ENCODE measurements around the gene EHD1. TPM values are rescaled to one million over a fixed set of nuclear protein-coding genes. Genes with fewer than 3 reads are reported as not detected.

EHD1 gene
- total RNA-seq, 1 experiment from 2014 or later, result 340 TPM

DNA sequence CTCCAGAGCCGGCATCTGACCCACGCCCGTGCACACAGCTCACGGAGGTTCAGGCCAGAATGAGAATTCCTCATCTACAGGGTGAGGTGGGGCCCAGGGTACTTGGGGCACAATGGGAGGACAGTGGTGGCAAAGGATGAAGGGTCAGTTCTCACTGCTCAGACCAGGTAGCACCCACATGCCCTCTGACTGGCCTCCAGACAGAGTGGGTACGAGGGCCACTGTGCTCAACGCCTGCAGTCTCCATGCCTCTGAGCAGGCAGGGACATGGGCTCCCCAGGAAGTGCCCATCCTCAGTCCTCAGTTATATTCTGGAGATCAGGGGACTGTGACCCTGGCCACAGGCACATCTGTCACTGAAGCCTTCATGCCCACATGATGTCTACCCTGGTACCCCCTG lies 20.9 kb downstream of the EHD1 start:
- peaks cover 78% of the 10 kb centered on the region for H3K79me2 ChIP-seq (ENCODE audit: low read length)
- intact Hi-C loops (cut with micrococcal nuclease), result no loop called here
- no peak overlapping the region for H2AFZ ChIP-seq (ENCODE audit: low read length)
- no peaks in the 10 kb centered on the region for H4K20me1 ChIP-seq (ENCODE audit: low read length)
- H3K4me2 ChIP-seq (ENCODE audit: low read length), result no peak overlapping the region
- ATAC-seq (no peak), DNase-seq (no peak)
- no peak overlapping the region for H3K4me3 ChIP-seq (ENCODE audit: low read length)
- H3K9ac ChIP-seq (ENCODE audit: low read length), result no peak overlapping the region
- H3K4me1 ChIP-seq (ENCODE audit: insufficient read depth, low read length), result peaks cover 67% of the 10 kb centered on the region
- no peaks in the 10 kb centered on the region for H3K9me2 ChIP-seq (replicated peaks; ENCODE audit: low read length)
- no peak for TF ChIP-seq EZH2 (IDR thresholded peaks at IDR 0.05; ENCODE audit: low read length, unreplicated experiment)
- TF ChIP-seq EZH2phosphoT487 (IDR thresholded peaks at IDR 0.05; ENCODE audit: borderline replicate concordance, low read length), result no peak
- TF ChIP-seq, protein P1, sequence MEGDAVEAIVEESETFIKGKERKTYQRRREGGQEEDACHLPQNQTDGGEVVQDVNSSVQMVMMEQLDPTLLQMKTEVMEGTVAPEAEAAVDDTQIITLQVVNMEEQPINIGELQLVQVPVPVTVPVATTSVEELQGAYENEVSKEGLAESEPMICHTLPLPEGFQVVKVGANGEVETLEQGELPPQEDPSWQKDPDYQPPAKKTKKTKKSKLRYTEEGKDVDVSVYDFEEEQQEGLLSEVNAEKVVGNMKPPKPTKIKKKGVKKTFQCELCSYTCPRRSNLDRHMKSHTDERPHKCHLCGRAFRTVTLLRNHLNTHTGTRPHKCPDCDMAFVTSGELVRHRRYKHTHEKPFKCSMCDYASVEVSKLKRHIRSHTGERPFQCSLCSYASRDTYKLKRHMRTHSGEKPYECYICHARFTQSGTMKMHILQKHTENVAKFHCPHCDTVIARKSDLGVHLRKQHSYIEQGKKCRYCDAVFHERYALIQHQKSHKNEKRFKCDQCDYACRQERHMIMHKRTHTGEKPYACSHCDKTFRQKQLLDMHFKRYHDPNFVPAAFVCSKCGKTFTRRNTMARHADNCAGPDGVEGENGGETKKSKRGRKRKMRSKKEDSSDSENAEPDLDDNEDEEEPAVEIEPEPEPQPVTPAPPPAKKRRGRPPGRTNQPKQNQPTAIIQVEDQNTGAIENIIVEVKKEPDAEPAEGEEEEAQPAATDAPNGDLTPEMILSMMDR (conservative IDR thresholded peaks at IDR 0.05; ENCODE audit: low read depth, low read length), result no peak
- H3K27me3 ChIP-seq (ENCODE audit: low read length), result no peaks in the 10 kb centered on the region
- peaks cover 4% of the 10 kb centered on the region for H3F3A ChIP-seq (ENCODE audit: low read length, unreplicated experiment)
- CTCF ChIA-PET, result interaction anchor here (0.8 kb wide), 1 partner anchor 20 kb away, joined by 4 read pairs; no protein-coding TSS in a partner anchor
- H3K27ac ChIP-seq (ENCODE audit: low read length), result peak overlapping the region; percentile 96
- H3K9me3 ChIP-seq (ENCODE audit: low read length), result no peaks in the 10 kb centered on the region
- H3K36me3 ChIP-seq (ENCODE audit: low read depth, low read length), result peaks cover 58% of the 10 kb centered on the region
- POLR2A ChIA-PET (ENCODE audit: unreplicated experiment), result interaction anchor here (1.0 kb wide), 1 partner anchor 11 kb away, joined by 12 read pairs; no protein-coding TSS in a partner anchor
- BruUV-seq (replicated peaks), result no TSS peak

DNA sequence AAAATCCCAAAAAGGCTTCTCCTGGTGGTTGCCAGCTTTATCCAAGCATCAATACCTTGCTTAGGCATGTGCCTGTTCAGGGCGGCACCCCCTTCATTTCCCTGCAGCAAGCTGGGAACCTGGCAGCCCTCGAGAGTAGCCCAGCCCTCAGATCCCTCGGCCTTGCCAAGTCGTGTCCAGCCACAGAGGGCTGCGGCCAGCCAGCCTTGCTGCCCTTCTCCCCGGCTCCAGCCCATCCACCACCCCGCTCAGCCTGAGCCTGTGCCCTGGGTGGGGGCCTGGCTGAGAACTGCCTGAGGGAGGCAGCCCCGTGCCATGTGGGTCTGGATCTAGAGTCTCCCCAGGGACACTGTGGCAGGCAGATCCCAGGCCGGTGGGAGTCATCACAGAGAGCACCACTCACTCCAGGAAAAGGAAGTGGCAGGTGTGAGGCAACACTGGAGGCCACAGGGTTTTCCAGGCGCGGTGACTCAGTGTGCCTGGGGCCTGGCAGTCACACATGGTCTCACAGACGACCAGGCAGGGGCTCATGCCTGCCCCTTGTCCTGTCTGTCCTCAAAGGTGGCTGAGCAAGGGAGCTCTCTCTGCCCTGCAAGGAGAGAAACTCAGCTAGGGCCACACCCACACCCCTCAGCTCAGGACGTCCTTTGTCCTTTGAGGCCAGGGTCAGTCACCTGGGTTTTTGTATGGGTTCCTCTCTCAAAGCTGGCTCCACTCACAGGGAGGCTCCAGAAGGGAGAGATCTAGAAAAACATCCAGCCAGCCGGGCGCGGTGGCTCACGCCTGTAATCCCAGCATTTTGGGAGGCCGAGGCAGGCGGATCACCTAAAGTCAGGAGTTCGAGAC lies 21.8 kb downstream of the EHD1 start:
- Histone ChIP-seq H3K36me3 (ENCODE audit: low read depth, low read length) (peaks cover 56% of the 10 kb centered on the region), H3K27ac (ENCODE audit: low read length) (peak overlapping the region; percentile 96), H4K20me1 (ENCODE audit: low read length) (no peaks in the 10 kb centered on the region), H3K9ac (ENCODE audit: low read length) (peak overlapping the region; percentile 73), H3K4me2 (ENCODE audit: low read length) (peak overlapping the region; percentile 47), H3F3A (ENCODE audit: low read length, unreplicated experiment) (peaks cover 4% of the 10 kb centered on the region), H3K9me3 (ENCODE audit: low read length) (no peaks in the 10 kb centered on the region), H3K4me3 (ENCODE audit: low read length) (no peak overlapping the region), H3K27me3 (ENCODE audit: low read length) (no peaks in the 10 kb centered on the region), H3K9me2 (replicated peaks; ENCODE audit: low read length) (no peaks in the 10 kb centered on the region), H2AFZ (ENCODE audit: low read length) (no peak overlapping the region), H3K4me1 (ENCODE audit: insufficient read depth, low read length) (peaks cover 59% of the 10 kb centered on the region), H3K79me2 (ENCODE audit: low read length) (peaks cover 69% of the 10 kb centered on the region)
- TF ChIP-seq, protein P1 (conservative IDR thresholded peaks at IDR 0.05; ENCODE audit: low read depth, low read length), result peak; percentile 27
- TF ChIP-seq EZH2phosphoT487 (IDR thresholded peaks at IDR 0.05; ENCODE audit: borderline replicate concordance, low read length) (no peak), EZH2 (IDR thresholded peaks at IDR 0.05; ENCODE audit: low read length, unreplicated experiment) (no peak)
- intact Hi-C loops (cut with micrococcal nuclease), result no loop called here
- ATAC-seq, result peak; percentile 67
- BruUV-seq (replicated peaks), result no TSS peak
- ChIA-PET POLR2A (ENCODE audit: unreplicated experiment) (interaction anchor here (0.9 to 1.0 kb wide), 2 partner anchors 12 to 20 kb away, joined by 5 to 12 read pairs; no protein-coding TSS in a partner anchor), CTCF (interaction anchor here (0.8 to 1.4 kb wide), 2 partner anchors 13 to 21 kb away, joined by 4 to 7 read pairs; no protein-coding TSS in a partner anchor)
- DNase-seq, result peak; percentile 99
